HepG2 (cell line): Measurements from ENCODE around the gene TJP3. TPM values are rescaled to one million over a fixed set of nuclear protein-coding genes. Genes with fewer than 3 reads are reported as not detected.

Source experiments
- ATAC-seq: fragments of 200-7000 bp; cut with Tn5 transposase; 3 replicates; pipeline ENCODE4 v1.9.1; 2020; ENCODE audit warnings: mild to moderate bottlenecking, moderate library complexity
- BruUV-seq: library from RNA; stranded (reverse); fragments of 400-500 nt; replicated peaks from 2 replicates; lab custom pipeline; 2021; lab: Mats Ljungman, UMichigan
- CTCF ChIA-PET: fragments of 300-600 bp; formaldehyde crosslinking; extraction: SDS; loops from one replicate; lab custom pipeline; 2021; ENCODE audit warnings: low total read pairs, inconsistent platforms, low intra/inter-chr PET ratio; lab: Yijun Ruan, JAX
- POLR2A ChIA-PET: fragments of 350-600 bp; sonication (Branson Sonifier 250); formaldehyde crosslinking; loops from one replicate; lab custom pipeline; 2020; ENCODE audit warnings: antibody characterized with exemption, inconsistent platforms; lab: Yijun Ruan, JAX
- DNase-seq: peaks from one replicate; pipeline ENCODE4 v3.0.0-alpha.2; 2015; ENCODE audit warnings: low spot score
- FAIRE-seq: peaks from 3 replicates; lab custom pipeline; 2011; peaks lifted over from hg19 to GRCh38; lab: Jason Lieb, UNC
- H2AFZ ChIP-seq: one replicate; pipeline ENCODE4 v1.6.1; 2011; ENCODE audit warnings: low read length, inconsistent platforms
- H3K27ac ChIP-seq: fragments of 300-600 bp; 3 replicates; pipeline ENCODE4 v1.8.0; 2011; ENCODE audit warnings: mixed run types, mild to moderate bottlenecking, mixed read lengths, low read length, inconsistent platforms; ENCODE audit not compliant: insufficient read depth; ENCODE audit errors: extremely low read length
- H3K27me3 ChIP-seq, 2 experiments: fragments of 200-600 bp in 1 of 2; 2 replicates in 1 of 2; 3 replicates in 1 of 2; pipeline versions ENCODE4 v1.6.0 to v1.8.0; 2011; ENCODE audit warnings: low read length in 2 of 2, mild to moderate bottlenecking in 2 of 2, moderate library complexity in 2 of 2, inconsistent platforms in 1 of 2; ENCODE audit not compliant: insufficient read depth in 2 of 2, control insufficient read depth in 1 of 2
- H3K36me3 ChIP-seq, 2 experiments: fragments of 200-600 bp in 1 of 2; replicated peaks in 1 of 2; 2 replicates in 1 of 2; 3 replicates in 1 of 2; pipeline versions ENCODE4 v1.5.1 to v1.8.0; 2011; ENCODE audit warnings: low read length in 2 of 2, inconsistent platforms in 1 of 2; ENCODE audit not compliant: insufficient read depth in 2 of 2, control insufficient read depth in 1 of 2
- H3K4me1 ChIP-seq: 2 replicates; pipeline ENCODE4 v1.5.1; 2012; ENCODE audit warnings: low read length, inconsistent platforms; ENCODE audit not compliant: insufficient read depth
- H3K4me2 ChIP-seq: 2 replicates; pipeline ENCODE4 v1.6.0; 2011; ENCODE audit warnings: low read depth, low read length, inconsistent platforms
- H3K4me3 ChIP-seq, 3 experiments: fragments of 200-600 bp in 1 of 3; sonication (generic), shearing (Covaris generic) in 1 of 3; replicated peaks in 1 of 3; 2 replicates each; pipeline ENCODE4 v1.5.1; 2011 to 2016; ENCODE audit warnings: low read length in 3 of 3, inconsistent platforms in 2 of 3, low read depth in 2 of 3, mild to moderate bottlenecking in 2 of 3, control low read depth in 1 of 3, mixed read lengths in 1 of 3; ENCODE audit not compliant: insufficient read depth in 1 of 3
- H3K79me2 ChIP-seq: one replicate; pipeline ENCODE4 v1.6.1; 2011; ENCODE audit warnings: low read length, inconsistent platforms; ENCODE audit not compliant: insufficient read depth
- H3K9ac ChIP-seq: 2 replicates; pipeline ENCODE4 v1.6.0; 2011; ENCODE audit warnings: mild to moderate bottlenecking, low read depth, low read length, inconsistent platforms; ENCODE audit not compliant: insufficient read depth
- H3K9me3 ChIP-seq: 2 replicates; pipeline ENCODE4 v1.5.1; 2012; ENCODE audit warnings: mild to moderate bottlenecking, low read length
- H4K20me1 ChIP-seq: 2 replicates; pipeline ENCODE4 v1.6.0; 2011; ENCODE audit warnings: inconsistent platforms, mild to moderate bottlenecking, low read length, moderate library complexity; ENCODE audit not compliant: insufficient read depth
- AKNA ChIP-seq: sonication (generic); formaldehyde crosslinking; IDR thresholded peaks from 2 replicates; pipeline ENCODE4 v1.4.0; 2020; ENCODE audit warnings: missing genetic modification reagents, borderline replicate concordance
- CERS6 ChIP-seq: sonication (generic); formaldehyde crosslinking; IDR thresholded peaks from 2 replicates; pipeline ENCODE4 v1.5.0; 2020; ENCODE audit warnings: missing genetic modification reagents
- KDM5A ChIP-seq: fragments of 200-600 bp; sonication (generic); IDR thresholded peaks from 2 replicates; pipeline ENCODE4 v1.7.0; 2018; ENCODE audit warnings: antibody characterized with exemption, mild to moderate bottlenecking, low read length, borderline replicate concordance
- KLF6 ChIP-seq: IDR thresholded peaks from 2 replicates; pipeline ENCODE4 v1.8.0; 2016; ENCODE audit warnings: missing biosample characterization, missing genetic modification reagents
- MZF1 ChIP-seq: sonication (generic); formaldehyde crosslinking; IDR thresholded peaks from 2 replicates; pipeline ENCODE4 v1.8.1; 2023; ENCODE audit warnings: mild to moderate bottlenecking, missing genetic modification reagents, borderline replicate concordance
- PBX2 ChIP-seq: IDR thresholded peaks from 2 replicates; pipeline ENCODE4 v1.6.1; 2016; ENCODE audit warnings: control low read depth
- SMAD9 ChIP-seq: sonication (generic); formaldehyde crosslinking; IDR thresholded peaks from 2 replicates; pipeline ENCODE4 v1.5.1; 2020; ENCODE audit warnings: mild to moderate bottlenecking, missing genetic modification reagents
- SOX5 ChIP-seq: IDR thresholded peaks from 2 replicates; pipeline ENCODE4 v1.6.1; 2016; ENCODE audit warnings: borderline replicate concordance
- SP1 ChIP-seq, 2 experiments: fragments of 450-650 bp in 1 of 2; sonication (generic) in 1 of 2; formaldehyde crosslinking in 1 of 2; IDR thresholded peaks; 2 replicates each; pipeline versions ENCODE4 v1.4.0 to v1.6.1; 2016 to 2020; ENCODE audit warnings: missing genetic modification reagents in 1 of 2
- YY1 ChIP-seq: IDR thresholded peaks from 2 replicates; pipeline ENCODE4 v1.6.1; 2011; ENCODE audit warnings: low read length, low read depth, moderate library complexity, mild to moderate bottlenecking; ENCODE audit not compliant: insufficient read depth, insufficient replicate concordance
- ZBTB1 ChIP-seq: sonication (generic); formaldehyde crosslinking; IDR thresholded peaks from 2 replicates; pipeline ENCODE4 v1.4.0; 2020; ENCODE audit warnings: missing genetic modification reagents, borderline replicate concordance
- ZBTB3 ChIP-seq: sonication (generic); formaldehyde crosslinking; IDR thresholded peaks from 2 replicates; pipeline ENCODE4 v1.4.0; 2020; ENCODE audit warnings: low read depth, mild to moderate bottlenecking, moderate library complexity, missing genetic modification reagents, borderline replicate concordance
- ZNF367 ChIP-seq: sonication (generic); formaldehyde crosslinking; IDR thresholded peaks from 2 replicates; pipeline ENCODE4 v1.4.0; 2020; ENCODE audit warnings: missing genetic modification reagents, borderline replicate concordance
- ZNF691 ChIP-seq: sonication (generic); formaldehyde crosslinking; IDR thresholded peaks from 2 replicates; pipeline ENCODE4 v1.4.0; 2020; ENCODE audit warnings: missing genetic modification reagents, low read depth, mild to moderate bottlenecking, borderline replicate concordance
- ZNF790 ChIP-seq: sonication (generic); formaldehyde crosslinking; IDR thresholded peaks from 2 replicates; pipeline ENCODE4 v1.8.0; 2022; ENCODE audit warnings: missing genetic modification reagents, mild to moderate bottlenecking, borderline replicate concordance
- WGBS: methylation state at CpG from one replicate; pipeline ENCODE4 v1.1.6; 2017; ENCODE audit warnings: low lambda C conversion rate; 5-methylcytosine and 5-hydroxymethylcytosine counted together
- in situ Hi-C: cut with HindIII; loops from 2 replicates; pipeline ENCODE4 v1.10.0; 2017; ENCODE audit warnings: low pct_unique_long_range_greater_than_20kb; ENCODE audit not compliant: extremely low pct_ligation_motif_present
- intact Hi-C: fragments of 100-400 bp; cut with micrococcal nuclease; formaldehyde crosslinking; loops from one replicate; pipeline ENCODE4 v1.10.0; 2022; ENCODE audit not compliant: unreplicated experiment
- polyA plus RNA-seq, 8 experiments: library from polyadenylated mRNA; depleted of rRNA in 3 of 8; stranded (reverse) in 7 of 8; unstranded in 1 of 8; fragments of >200 nt; fragmentation: Illumina TruSeq in 4 of 8; extraction: Trizol in 4 of 8; gene quantifications; 2 replicates each; pipeline versions ENCODE4 v1.2.1 to v1.2.3, GENCODE V29; 2011 to 2016; ENCODE audit warnings: low read depth in 4 of 8, missing spikeins in 1 of 8, mixed read lengths in 1 of 8; ENCODE audit not compliant: insufficient read depth in 1 of 8
- total RNA-seq, 5 experiments: library from RNA; depleted of rRNA; stranded (reverse); fragments of >200 nt; fragmentation: Illumina TruSeq; extraction: Trizol; gene quantifications; 2 replicates each; pipeline ENCODE4 v1.2.3, GENCODE V29; 2016; ENCODE audit warnings: low read depth in 1 of 5

The TJP3 gene
- total and polyA plus RNA-seq, 2 of the 13 experiments (the other 11 are each of a cell fraction or from before 2014, with no cell fraction given): 2.3 to 21.5 TPM

- no peaks in the 10 kb centered on the region for H3K27me3 ChIP-seq
- FAIRE-seq: no peak
- intact Hi-C loops: no loop called here
- no peak overlapping the region for H3K4me3 ChIP-seq
- no peak for ATAC-seq
- H2AFZ ChIP-seq: no peak overlapping the region
- POLR2A ChIA-PET: interaction anchor here (0.6 kb wide), 1 partner anchor 43 kb away, joined by 3 read pairs; no protein-coding TSS in a partner anchor
- H4K20me1 ChIP-seq: no peaks in the 10 kb centered on the region
- H3K9me3 ChIP-seq: no peaks in the 10 kb centered on the region
- H3K9ac ChIP-seq: no peak overlapping the region
- CTCF ChIA-PET: no interaction called here
- no peak overlapping the region for H3K4me2 ChIP-seq
- no peak for DNase-seq
- no peak overlapping the region for H3K27ac ChIP-seq
- no peaks in the 10 kb centered on the region; a peak in 2 of 5 replicates for H3K36me3 ChIP-seq
- in situ Hi-C loops: no loop called here
- H3K4me1 ChIP-seq: peaks cover 21% of the 10 kb centered on the region
- H3K79me2 ChIP-seq: no peaks in the 10 kb centered on the region
- no TSS peak for BruUV-seq
- WGBS: 88% methylated on average over 34 of the region's 40 CpGs
- no peak for TF ChIP-seq ZNF790 (CRISPR knock-in tag)
- no peak for TF ChIP-seq SMAD9 (CRISPR knock-in tag)
- no peak for TF ChIP-seq SP1 (IDR thresholded peaks at IDR 0.05)
- no peak for TF ChIP-seq SP1 (CRISPR knock-in tag; IDR thresholded peaks at IDR 0.05)
- TF ChIP-seq MZF1 (CRISPR knock-in tag): no peak
- TF ChIP-seq KLF6 (CRISPR knock-in tag): no peak
- no peak for TF ChIP-seq YY1
- TF ChIP-seq PBX2 (CRISPR knock-in tag): no peak
- no peak for TF ChIP-seq CERS6 (CRISPR knock-in tag)
- TF ChIP-seq AKNA (CRISPR knock-in tag): no peak
- no peak for TF ChIP-seq ZNF691 (CRISPR knock-in tag)
- no peak for TF ChIP-seq ZNF367 (CRISPR knock-in tag)
- no peak for TF ChIP-seq SOX5 (CRISPR knock-in tag)
- no peak for TF ChIP-seq ZBTB3 (CRISPR knock-in tag)
- no peak for TF ChIP-seq KDM5A
- TF ChIP-seq ZBTB1 (CRISPR knock-in tag): no peak
Measured at GRCh38 chr19:3671680-3672574, 36.3 kb upstream of the TJP3 start.
